Measurements from ENCODE around the gene MTMR3. TPM values are rescaled to one million over a fixed set of nuclear protein-coding genes. Genes with fewer than 3 reads are reported as not detected.

The MTMR3 gene
- total RNA-seq, 1 experiment from 2014 or later = 19.5 TPM

DNA sequence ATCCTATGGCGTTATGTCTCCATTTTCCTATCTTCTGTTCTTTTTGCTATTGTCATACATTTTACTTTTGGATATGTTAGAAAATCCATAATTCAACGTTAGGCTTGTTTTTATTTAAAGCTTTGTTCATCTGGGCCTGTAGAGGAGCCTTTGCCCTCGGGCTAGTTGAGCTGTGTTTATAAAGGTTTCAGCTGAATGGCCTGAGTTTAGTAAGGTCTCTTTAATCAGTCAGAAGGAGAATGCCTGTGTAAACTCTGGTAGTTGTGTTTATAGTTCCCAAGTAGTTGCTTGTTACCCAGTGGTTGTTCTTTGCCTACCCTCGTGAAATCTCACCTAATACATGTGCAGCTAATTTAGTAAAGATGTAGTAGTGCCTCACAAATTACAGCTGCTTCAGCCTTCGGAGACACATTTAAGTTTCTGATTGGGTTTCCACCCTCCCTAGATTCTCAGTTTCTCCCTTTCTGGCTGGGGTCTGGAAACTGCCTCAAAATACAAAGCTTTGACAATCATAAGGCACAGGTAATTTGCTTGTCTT is 33.1 kb downstream of the MTMR3 start:
- no peaks in the 10 kb centered on the region for H3K9me3 ChIP-seq (replicated peaks)
- peak in 1 of 2 experiments; percentile 10 for DNase-seq
- H3K4me3 ChIP-seq = no peak overlapping the region
- no peaks in the 10 kb centered on the region for H3K27me3 ChIP-seq
- H3K27ac ChIP-seq = no peak overlapping the region
- H3K4me1 ChIP-seq = peaks cover 19% of the 10 kb centered on the region
- H3K36me3 ChIP-seq = no peaks in the 10 kb centered on the region

- Histone ChIP-seq H3K27me3 (no peaks in the 10 kb centered on the region), H3K27ac (no peak overlapping the region), H3K36me3 (no peaks in the 10 kb centered on the region), H3K4me3 (no peak overlapping the region), H3K9me3 (replicated peaks) (no peaks in the 10 kb centered on the region), H3K4me1 (peaks cover 19% of the 10 kb centered on the region)
- DNase-seq = no peak
Measured at GRCh38 chr22:29917052-29917902, 34.3 kb downstream of the MTMR3 start.

DNA sequence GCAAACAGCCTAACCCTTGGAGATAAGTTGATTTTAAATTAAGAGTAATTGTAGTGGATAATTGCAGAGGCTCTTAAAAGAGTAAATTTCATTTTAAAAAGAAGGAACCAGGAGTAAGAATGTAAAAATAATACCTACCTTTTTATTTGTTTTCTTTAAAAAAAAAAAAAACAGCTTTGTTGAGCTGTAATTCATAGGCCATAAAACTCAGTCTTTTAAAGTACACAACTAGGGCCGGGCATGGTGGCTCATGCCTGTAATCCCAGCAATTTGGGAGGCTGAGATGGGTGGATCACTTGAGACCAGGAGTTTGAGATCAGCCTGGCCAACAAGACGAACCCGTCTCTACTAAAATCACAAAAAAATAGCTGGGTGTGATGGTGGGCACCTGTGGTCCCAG is 42.4 kb downstream of the MTMR3 start:
- Histone ChIP-seq H3K4me3 (no peak overlapping the region), H3K9me3 (replicated peaks) (no peaks in the 10 kb centered on the region), H3K36me3 (peaks cover 2% of the 10 kb centered on the region; the same call in 1 of the 2 replicates), H3K27me3 (no peaks in the 10 kb centered on the region), H3K4me1 (no peaks in the 10 kb centered on the region), H3K27ac (no peak overlapping the region)
- no peak for DNase-seq

GRCh38 chr22:29926057-29926456 is 43.1 kb downstream of the MTMR3 start:
- Histone ChIP-seq H3K36me3 (peaks cover 2% of the 10 kb centered on the region; the same call in 1 of the 2 replicates), H3K4me3 (no peak overlapping the region), H3K4me1 (no peaks in the 10 kb centered on the region), H3K9me3 (replicated peaks) (no peaks in the 10 kb centered on the region), H3K27ac (no peak overlapping the region), H3K27me3 (no peaks in the 10 kb centered on the region)
- no peak for DNase-seq

GRCh38 chr22:29932136-29932535 is 49.2 kb downstream of the MTMR3 start:
- no peaks in the 10 kb centered on the region for H3K9me3 ChIP-seq (replicated peaks)
- no peaks in the 10 kb centered on the region for H3K27me3 ChIP-seq
- no peak for DNase-seq
- no peak overlapping the region for H3K27ac ChIP-seq
- H3K36me3 ChIP-seq = no peaks in the 10 kb centered on the region
- H3K4me3 ChIP-seq = no peak overlapping the region
- no peaks in the 10 kb centered on the region for H3K4me1 ChIP-seq

GRCh38 chr22:29933619-29934018 is 50.6 kb downstream of the MTMR3 start:
- no peak for DNase-seq
- H3K27me3 ChIP-seq = no peaks in the 10 kb centered on the region

GRCh38 chr22:29934596-29934995 is 51.6 kb downstream of the MTMR3 start:
- Histone ChIP-seq H3K27ac (no peak overlapping the region), H3K9me3 (replicated peaks) (no peaks in the 10 kb centered on the region), H3K4me3 (no peak overlapping the region)

More at GRCh38 chr22:29933619-29934018, 50.6 kb downstream of the MTMR3 start:
- Histone ChIP-seq H3K36me3 (no peaks in the 10 kb centered on the region), H3K4me1 (no peaks in the 10 kb centered on the region), H3K4me3 (no peak overlapping the region), H3K27ac (no peak overlapping the region), H3K9me3 (replicated peaks) (no peaks in the 10 kb centered on the region)

GRCh38 chr22:29936186-29936585 is 53.2 kb downstream of the MTMR3 start:
- no peaks in the 10 kb centered on the region for H3K36me3 ChIP-seq
- no peak for DNase-seq
- H3K27ac ChIP-seq = no peak overlapping the region
- H3K4me1 ChIP-seq = no peaks in the 10 kb centered on the region
- H3K4me3 ChIP-seq = no peak overlapping the region
- no peaks in the 10 kb centered on the region for H3K27me3 ChIP-seq
- no peaks in the 10 kb centered on the region for H3K9me3 ChIP-seq (replicated peaks)

More at GRCh38 chr22:29934596-29934995, 51.6 kb downstream of the MTMR3 start:
- DNase-seq = no peak
- Histone ChIP-seq H3K4me1 (no peaks in the 10 kb centered on the region), H3K36me3 (no peaks in the 10 kb centered on the region), H3K27me3 (no peaks in the 10 kb centered on the region)

GRCh38 chr22:29937940-29938693 is 55.1 kb downstream of the MTMR3 start:
- Histone ChIP-seq H3K4me1 (no peaks in the 10 kb centered on the region), H3K4me3 (no peak overlapping the region), H3K36me3 (no peaks in the 10 kb centered on the region), H3K9me3 (replicated peaks) (no peaks in the 10 kb centered on the region), H3K27me3 (no peaks in the 10 kb centered on the region), H3K27ac (no peak overlapping the region)
- DNase-seq = no peak

GRCh38 chr22:29940526-29940925 is 57.6 kb downstream of the MTMR3 start:
- no peaks in the 10 kb centered on the region for H3K36me3 ChIP-seq
- no peak for DNase-seq
- no peaks in the 10 kb centered on the region for H3K27me3 ChIP-seq
- no peaks in the 10 kb centered on the region for H3K4me1 ChIP-seq
- no peak overlapping the region for H3K4me3 ChIP-seq
- H3K27ac ChIP-seq = no peak overlapping the region
- no peaks in the 10 kb centered on the region for H3K9me3 ChIP-seq (replicated peaks)

- no peaks in the 10 kb centered on the region for H3K27me3 ChIP-seq
- H3K4me1 ChIP-seq = peaks cover 10% of the 10 kb centered on the region
- no peak overlapping the region for H3K4me3 ChIP-seq
- no peak for DNase-seq
- no peak overlapping the region for H3K27ac ChIP-seq
- no peaks in the 10 kb centered on the region for H3K9me3 ChIP-seq (replicated peaks)
- H3K36me3 ChIP-seq = no peaks in the 10 kb centered on the region
Measured at GRCh38 chr22:29944339-29944738, 61.4 kb downstream of the MTMR3 start.

DNA sequence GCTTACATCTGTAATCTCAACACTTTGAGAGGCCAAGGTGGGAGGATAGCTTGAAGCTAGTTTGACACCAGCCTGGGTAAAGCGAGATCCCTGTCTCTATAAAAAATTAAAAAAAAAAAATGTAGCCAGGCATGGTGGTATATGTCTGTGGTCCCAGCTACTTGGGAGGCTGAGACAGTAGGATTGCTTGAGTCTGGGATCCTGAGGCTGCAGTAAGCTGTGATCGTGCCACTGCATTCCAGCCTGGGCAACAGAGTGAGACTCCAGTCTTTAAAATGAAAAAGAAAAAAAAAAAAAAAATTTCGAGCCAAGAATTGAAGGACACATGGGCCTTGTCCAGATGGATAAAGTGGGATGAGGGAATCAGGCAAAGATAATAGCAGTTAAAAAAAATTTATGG is 62.5 kb downstream of the MTMR3 start:
- Histone ChIP-seq H3K27ac (no peak overlapping the region), H3K36me3 (no peaks in the 10 kb centered on the region), H3K27me3 (no peaks in the 10 kb centered on the region)

DNA sequence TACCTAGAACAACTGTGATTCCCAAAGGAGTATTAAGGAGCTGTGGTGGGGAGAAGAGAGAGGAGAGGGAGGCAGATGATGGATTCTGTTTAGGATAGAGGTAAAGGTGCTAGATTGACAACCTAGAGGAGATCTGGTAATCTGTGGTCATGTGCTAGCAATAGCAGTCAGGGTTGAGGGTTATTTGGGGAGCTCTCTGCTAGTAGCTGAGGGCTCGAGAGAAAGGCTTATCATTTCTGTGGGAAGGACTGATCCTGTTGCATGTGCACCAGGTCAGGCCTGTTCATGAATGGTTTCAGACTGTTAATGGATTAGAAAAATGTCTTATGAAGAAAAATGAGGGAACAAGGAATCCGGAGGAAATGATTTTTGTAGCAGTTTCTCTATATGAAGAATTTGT is 63.2 kb downstream of the MTMR3 start:
- Histone ChIP-seq H3K36me3 (no peaks in the 10 kb centered on the region), H3K4me3 (no peak overlapping the region), H3K27ac (no peak overlapping the region), H3K4me1 (peaks cover 10% of the 10 kb centered on the region), H3K9me3 (replicated peaks) (no peaks in the 10 kb centered on the region), H3K27me3 (no peaks in the 10 kb centered on the region)
- DNase-seq = peak in 1 of 2 experiments; percentile 3

More for the DNA sequence above, 62.5 kb downstream of the MTMR3 start:
- Histone ChIP-seq H3K4me3 (no peak overlapping the region), H3K9me3 (replicated peaks) (no peaks in the 10 kb centered on the region), H3K4me1 (peaks cover 10% of the 10 kb centered on the region)
- no peak for DNase-seq

- no peaks in the 10 kb centered on the region for H3K36me3 ChIP-seq
- DNase-seq = peak in 1 of 2 experiments; percentile 52
- no peak overlapping the region for H3K27ac ChIP-seq
- H3K4me3 ChIP-seq = no peak overlapping the region
- no peaks in the 10 kb centered on the region for H3K9me3 ChIP-seq (replicated peaks)
- H3K4me1 ChIP-seq = peaks cover 10% of the 10 kb centered on the region
- H3K27me3 ChIP-seq = no peaks in the 10 kb centered on the region
Measured at GRCh38 chr22:29947410-29948384, 64.7 kb downstream of the MTMR3 start.
